GM23338 (cell line): ENCODE measurements around the gene RAD51B. TPM values are rescaled to one million over a fixed set of nuclear protein-coding genes. Genes with fewer than 3 reads are reported as not detected.

Experiments
- ATAC-seq: fragments of 200-7000 bp; cut with Tn5 transposase; 3 replicates; pipeline ENCODE4 v1.9.1; 2020
- DNase-seq: peaks from one replicate; pipeline ENCODE4 v3.0.0-alpha.2; 2015; ENCODE audit warnings: low spot score
- H2AFZ ChIP-seq: fragments of 200-600 bp; sonication (generic); 2 replicates; pipeline ENCODE4 v1.8.0; 2016; ENCODE audit warnings: antibody characterized with exemption, mild to moderate bottlenecking, moderate library complexity
- H3F3A ChIP-seq: fragments of 200-600 bp; sonication (generic); replicated peaks from 2 replicates; pipeline ENCODE4 v1.8.0; 2017; ENCODE audit warnings: antibody characterized with exemption, mixed run types, low read depth
- H3K27ac ChIP-seq: fragments of 200-600 bp; sonication (generic); 2 replicates; pipeline ENCODE4 v1.6.1; 2016; ENCODE audit warnings: low read depth
- H3K27me3 ChIP-seq: fragments of 200-600 bp; sonication (generic); 2 replicates; pipeline ENCODE4 v1.8.0; 2016; ENCODE audit warnings: mild to moderate bottlenecking, mixed run types, moderate library complexity; ENCODE audit not compliant: insufficient read depth
- H3K36me3 ChIP-seq: fragments of 200-600 bp; sonication (generic); 2 replicates; pipeline ENCODE4 v1.8.0; 2016; ENCODE audit warnings: mild to moderate bottlenecking; ENCODE audit not compliant: insufficient read depth
- H3K4me1 ChIP-seq: fragments of 200-600 bp; sonication (generic); 2 replicates; pipeline ENCODE4 v1.8.0; 2016; ENCODE audit warnings: mild to moderate bottlenecking, moderate library complexity; ENCODE audit not compliant: insufficient read depth
- H3K4me2 ChIP-seq: fragments of 200-600 bp; sonication (generic); 2 replicates; pipeline ENCODE4 v1.7.1; 2017; ENCODE audit warnings: mixed run types
- H3K4me3 ChIP-seq: fragments of 200-600 bp; sonication (generic); 2 replicates; pipeline ENCODE4 v1.6.1; 2016; ENCODE audit warnings: mixed run types
- H3K79me2 ChIP-seq: fragments of 200-600 bp; sonication (generic); replicated peaks from 2 replicates; pipeline ENCODE4 v1.8.0; 2017; ENCODE audit warnings: mild to moderate bottlenecking; ENCODE audit not compliant: insufficient read depth
- H3K9me2 ChIP-seq: fragments of 200-600 bp; sonication (generic); 2 replicates; pipeline ENCODE4 v1.8.0; 2017; ENCODE audit not compliant: insufficient read depth
- H4K20me1 ChIP-seq: fragments of 200-600 bp; sonication (generic); replicated peaks from 2 replicates; pipeline ENCODE4 v1.8.0; 2017; ENCODE audit warnings: mild to moderate bottlenecking; ENCODE audit not compliant: insufficient read depth
- H3K27ac Mint-ChIP-seq: 2 replicates; pipeline ENCODE4 v1.8.0; 2020; ENCODE audit warnings: inconsistent platforms, mild to moderate bottlenecking, moderate library complexity, mixed read lengths
- H3K27me3 Mint-ChIP-seq: 3 replicates; pipeline ENCODE4 v1.8.0; 2022; ENCODE audit warnings: low read depth, mild to moderate bottlenecking, moderate library complexity, mixed read lengths, inconsistent platforms; ENCODE audit not compliant: insufficient read depth, poor library complexity
- H3K36me3 Mint-ChIP-seq: 3 replicates; pipeline ENCODE4 v1.8.0; 2021; ENCODE audit warnings: low read depth, mild to moderate bottlenecking, inconsistent platforms, moderate library complexity, mixed read lengths
- H3K4me1 Mint-ChIP-seq: 3 replicates; pipeline ENCODE4 v1.8.0; 2020; ENCODE audit warnings: mild to moderate bottlenecking, inconsistent platforms, mixed read lengths
- H3K4me3 Mint-ChIP-seq: 3 replicates; pipeline ENCODE4 v1.8.0; 2021; ENCODE audit warnings: moderate library complexity, mild to moderate bottlenecking, inconsistent platforms, mixed read lengths
- H3K9me3 Mint-ChIP-seq: 3 replicates; pipeline ENCODE4 v1.8.0; 2020; ENCODE audit warnings: moderate library complexity, mild to moderate bottlenecking, inconsistent platforms, mixed read lengths
- CTCF ChIP-seq, 2 experiments: fragments of 200-600 bp in 1 of 2; sonication (generic) in 1 of 2; conservative IDR thresholded peaks; 2 replicates each; pipeline versions ENCODE4 v1.5.1 to v1.6.1; 2016 to 2017; ENCODE audit warnings: antibody characterized with exemption in 2 of 2, low read depth in 2 of 2, mild to moderate bottlenecking in 2 of 2, moderate library complexity in 1 of 2
- ETS1 ChIP-seq: IDR thresholded peaks from 2 replicates; pipeline ENCODE4 v1.6.1; 2016; ENCODE audit warnings: antibody characterized with exemption
- EZH2 ChIP-seq: fragments of 200-600 bp; sonication (generic); IDR thresholded peaks from one replicate; pipeline ENCODE4 v1.8.0; 2017; ENCODE audit warnings: antibody characterized with exemption, mild to moderate bottlenecking, low read depth; ENCODE audit not compliant: unreplicated experiment
- EZH2phosphoT487 ChIP-seq: fragments of 200-600 bp; sonication (generic); IDR thresholded peaks from one replicate; pipeline ENCODE4 v1.8.1; 2018; ENCODE audit warnings: antibody characterized with exemption; ENCODE audit not compliant: unreplicated experiment
- NANOG ChIP-seq: IDR thresholded peaks from 2 replicates; pipeline ENCODE4 v1.6.1; 2016; ENCODE audit warnings: antibody characterized with exemption, borderline replicate concordance
- POLR2AphosphoS5 ChIP-seq: IDR thresholded peaks from 2 replicates; pipeline ENCODE4 v1.6.1; 2016; ENCODE audit warnings: antibody characterized with exemption, low read depth
- STAT1 ChIP-seq: IDR thresholded peaks from one replicate; pipeline ENCODE4 v1.6.1; 2016; ENCODE audit warnings: antibody characterized with exemption; ENCODE audit not compliant: unreplicated experiment
- ZNF114 ChIP-seq: fragments of 250-450 bp; sonication (Bioruptor Pico); IDR thresholded peaks from 2 replicates; pipeline ENCODE4 v1.5.0; 2020; ENCODE audit warnings: mild to moderate bottlenecking, moderate library complexity
- ZNF331 ChIP-seq: fragments of 250-450 bp; sonication (Bioruptor Pico); IDR thresholded peaks from 2 replicates; pipeline ENCODE4 v1.5.0; 2020; ENCODE audit warnings: low read depth, mild to moderate bottlenecking, moderate library complexity
- polyA plus RNA-seq: library from polyadenylated mRNA; unstranded; fragments of >200 nt; fragmentation: Nextera tagmentation; extraction: Ambion mirVana; gene quantifications from 2 replicates; pipeline ENCODE4 v1.2.1, GENCODE V29; 2016
- total RNA-seq: library from RNA; depleted of rRNA; stranded (reverse); fragments of >200 nt; shearing (Covaris generic); gene quantifications from 2 replicates; pipeline ENCODE4 v1.2.3, GENCODE V29; 2014

Gene RAD51B
- total and polyA plus RNA-seq, 2 experiments from 2014 or later: 15.7 to 29.1 TPM

GRCh38 chr14:68730811-68731425, 911.3 kb downstream of the RAD51B start:
- peak; percentile 91 for ATAC-seq
- Histone ChIP-seq H3K4me2 (peak overlapping the region; percentile 62), H3K27ac (no peak overlapping the region), H3K9me2 (no peaks in the 10 kb centered on the region), H3K36me3 (no peaks in the 10 kb centered on the region), H3K4me1 (peaks cover 15% of the 10 kb centered on the region), H3K79me2 (no peaks in the 10 kb centered on the region), H3F3A (no peaks in the 10 kb centered on the region), H4K20me1 (no peaks in the 10 kb centered on the region), H3K4me3 (peak overlapping the region; percentile 34; the same call in 1 of the 2 replicates), H2AFZ (peak overlapping the region; percentile 98), H3K27me3 (no peaks in the 10 kb centered on the region)
- Mint-ChIP-seq H3K4me3 (no peak overlapping the region), H3K27ac (no peak overlapping the region), H3K9me3 (no peaks in the 10 kb centered on the region), H3K4me1 (peaks cover 23% of the 10 kb centered on the region), H3K27me3 (peaks cover 6% of the 10 kb centered on the region), H3K36me3 (no peaks in the 10 kb centered on the region)
- TF ChIP-seq ZNF114 (CRISPR knock-in tag) (no peak), STAT1 (no peak), CTCF (conservative IDR thresholded peaks at IDR 0.05; ENCODE audit: low read depth in 2 of 2) (no peak)
- DNase-seq: peak; percentile 69

- H3K4me1 ChIP-seq: peaks cover 15% of the 10 kb centered on the region
- no peak for ATAC-seq
- no peak for TF ChIP-seq EZH2
- TF ChIP-seq ETS1: no peak
- no peak for TF ChIP-seq EZH2phosphoT487
- no peak for TF ChIP-seq POLR2AphosphoS5
- TF ChIP-seq NANOG: no peak
- TF ChIP-seq CTCF (conservative IDR thresholded peaks at IDR 0.05; ENCODE audit: low read depth in 2 of 2): no peak
- TF ChIP-seq ZNF331 (CRISPR knock-in tag): no peak
- TF ChIP-seq STAT1: no peak
Measured at GRCh38 chr14:68733086-68733914, 913.7 kb downstream of the RAD51B start.

More at GRCh38 chr14:68733086-68733914, 913.7 kb downstream of the RAD51B start:
- H2AFZ ChIP-seq: no peak overlapping the region
- no peaks in the 10 kb centered on the region for H4K20me1 ChIP-seq
- no peak overlapping the region for H3K4me3 Mint-ChIP-seq
- no peak for DNase-seq
- no peak overlapping the region for H3K27ac Mint-ChIP-seq
- H3K4me3 ChIP-seq: no peak overlapping the region
- peaks cover 13% of the 10 kb centered on the region for H3K27me3 Mint-ChIP-seq
- no peaks in the 10 kb centered on the region for H3K9me3 Mint-ChIP-seq
- H3K4me2 ChIP-seq: no peak overlapping the region
- H3K9me2 ChIP-seq: no peaks in the 10 kb centered on the region
- H3K36me3 Mint-ChIP-seq: no peaks in the 10 kb centered on the region
- H3K27ac ChIP-seq: no peak overlapping the region
- H3K36me3 ChIP-seq: no peaks in the 10 kb centered on the region
- H3F3A ChIP-seq: no peaks in the 10 kb centered on the region
- peaks cover 39% of the 10 kb centered on the region for H3K4me1 Mint-ChIP-seq
- H3K79me2 ChIP-seq: no peaks in the 10 kb centered on the region
- no peaks in the 10 kb centered on the region for H3K27me3 ChIP-seq
